NCI-H510A treated with DMSO at 0.1 percent for 48 hours (cell line): ENCODE results near the gene DUSP21.
A peak's percentile ranks its signal among the peaks of the same experiment; 100 is the strongest.
"Not testable (repeated sequence)": the region's sequence is repeated elsewhere in the genome, so short reads cannot be mapped to it uniquely, and the experiment has no call there.

Source experiments
- DNase-seq: peaks from one replicate; lab custom pipeline; 2025; lab: John Stamatoyannopoulos, UW

Gene DUSP21

DNA sequence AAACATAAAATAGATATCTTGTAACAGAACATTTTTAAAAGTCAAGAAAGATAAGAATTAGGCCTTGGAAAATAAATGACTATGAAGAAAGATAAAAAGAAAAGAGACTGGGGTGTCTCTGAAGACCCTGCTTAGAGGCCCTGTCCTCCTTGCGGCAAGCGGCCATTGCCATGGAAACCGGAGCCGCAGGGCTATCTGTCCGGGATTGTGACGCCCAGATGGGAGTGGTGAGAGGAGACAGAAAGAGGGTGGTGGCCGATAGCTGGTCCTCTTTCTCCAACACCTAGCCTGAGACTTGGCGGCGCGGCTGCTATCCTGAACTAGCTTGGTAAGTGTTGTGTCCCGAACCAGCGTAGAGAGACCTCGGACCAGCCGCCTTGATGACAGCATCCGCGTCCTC is at the start of gene DUSP21:
DUSP21 (plus strand) TSS at position 269 of the 400 bp plus-strand sequence; CDS start at position 381, 112 bp downstream.
- no peak for DNase-seq

DNA sequence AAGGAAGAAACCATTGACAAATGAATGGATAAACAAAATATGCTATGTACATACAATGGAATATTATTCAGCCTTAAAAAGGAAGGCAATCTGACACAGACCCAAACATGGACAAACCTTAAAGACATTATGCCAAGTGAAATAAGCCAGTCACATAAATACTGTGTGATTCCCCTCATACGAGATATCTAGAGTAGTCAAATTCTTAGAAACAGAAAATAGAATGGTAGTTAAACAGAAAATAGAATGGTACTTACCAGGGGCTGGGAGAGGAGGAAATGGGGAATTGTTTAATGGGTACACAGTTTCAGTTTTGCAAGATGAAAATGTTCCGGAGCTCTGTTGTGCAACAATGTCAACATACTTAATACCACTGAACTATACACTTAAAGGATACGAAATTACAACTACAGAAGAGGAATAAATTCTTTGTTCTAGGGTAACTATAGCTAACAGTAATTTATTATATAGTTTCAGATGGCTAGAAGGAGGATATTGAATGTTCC is 47.8 kb upstream of the DUSP21 start:
- DNase-seq, result no peak

DNA sequence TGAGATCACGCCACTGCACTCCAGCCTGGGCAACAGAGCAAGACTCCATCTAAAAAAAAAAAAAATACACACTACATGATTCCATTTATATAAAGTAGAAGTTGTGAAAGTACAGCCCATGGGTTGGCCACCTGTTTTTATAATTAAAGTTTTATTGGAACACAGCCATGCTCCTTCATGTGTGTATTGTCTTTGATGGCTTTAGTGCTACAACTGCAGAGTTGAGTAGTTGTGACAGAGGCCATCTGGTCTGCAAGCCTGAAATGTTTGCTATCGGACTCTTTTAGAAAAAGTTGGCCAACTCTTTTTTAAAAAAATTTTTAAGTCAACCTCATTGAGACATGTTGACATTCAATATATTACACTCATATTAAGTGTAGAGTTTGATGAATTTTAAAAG is 41.2 kb upstream of the DUSP21 start:
- DNase-seq, result no peak

DNA sequence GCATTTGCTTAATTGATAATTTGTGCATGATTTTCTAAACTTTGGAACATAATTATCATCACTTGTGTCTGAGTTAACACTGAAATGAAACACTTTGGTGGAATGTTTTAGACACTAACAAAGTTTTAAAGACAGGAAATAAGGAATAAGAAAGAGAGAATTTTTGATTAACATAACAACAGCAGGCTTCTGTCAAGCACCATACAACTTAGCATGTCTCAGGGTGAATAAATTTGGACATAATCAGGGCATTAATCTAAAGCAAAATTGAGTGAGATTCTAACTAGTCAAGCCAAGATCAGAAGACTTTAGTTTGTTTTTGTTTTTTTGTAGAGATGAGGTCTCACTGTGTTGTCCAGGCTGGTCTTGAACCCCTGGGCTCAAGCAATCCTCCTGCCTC is 28.1 kb upstream of the DUSP21 start:
- no peak for DNase-seq

DNA sequence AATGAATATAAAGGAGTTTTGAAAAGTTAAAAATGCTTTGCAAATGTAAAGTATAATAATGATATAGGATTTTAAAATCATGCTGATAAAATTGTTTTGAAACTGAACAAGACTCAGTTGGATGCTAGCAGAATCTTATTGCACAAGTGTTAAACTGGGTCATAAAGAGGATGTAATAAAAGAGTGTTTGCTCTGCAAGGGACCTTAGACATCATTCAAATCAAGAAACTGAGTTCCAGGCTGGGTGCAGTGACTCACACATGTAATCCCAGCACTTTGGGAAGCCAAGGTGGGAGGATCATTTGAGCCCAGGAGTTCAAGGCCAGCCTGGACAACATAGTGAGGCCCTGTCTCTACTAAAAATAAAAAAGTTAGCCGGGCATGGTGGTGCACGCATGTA is 27.5 kb upstream of the DUSP21 start:
- no peak for DNase-seq

DNA sequence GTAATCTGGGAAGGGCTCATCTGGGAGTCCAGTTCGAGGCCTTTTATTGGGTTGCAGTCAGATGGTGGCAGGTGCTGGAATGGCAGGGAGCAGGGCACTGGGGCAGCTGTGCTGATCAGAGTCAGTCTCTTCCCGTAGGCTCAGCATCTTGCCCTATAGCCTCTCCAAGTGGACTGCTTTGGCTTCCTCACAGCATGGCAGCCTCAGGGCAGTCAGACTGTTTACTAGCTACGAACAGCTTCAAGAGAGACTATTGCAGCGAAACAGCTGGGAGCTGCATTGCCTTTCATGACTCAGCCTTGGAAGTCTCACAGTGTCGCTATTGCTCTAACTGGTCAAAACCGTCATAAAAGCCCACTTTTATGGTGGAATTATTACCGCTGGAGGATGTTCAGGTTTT is 26.8 kb upstream of the DUSP21 start:
- DNase-seq, result no peak

DNA sequence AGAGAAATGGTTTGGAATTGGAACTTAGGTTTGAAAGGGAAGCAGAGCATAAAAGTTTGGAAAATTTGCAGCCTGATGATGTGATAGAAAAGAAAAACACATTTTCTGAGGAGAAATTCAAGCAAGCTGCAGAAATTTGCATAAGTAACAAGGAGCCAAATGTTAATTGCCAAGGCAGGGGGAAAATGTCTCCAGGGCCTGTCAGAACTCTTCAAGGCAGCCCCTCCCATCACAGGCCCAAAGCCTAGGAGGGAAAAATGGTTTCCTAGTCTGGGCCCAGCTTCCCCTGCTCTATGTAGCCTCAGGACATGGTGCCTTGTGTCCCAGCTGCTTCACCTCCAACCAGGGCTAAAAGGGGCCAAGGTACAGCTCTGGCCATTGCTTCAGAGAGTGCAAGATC is 21.2 kb upstream of the DUSP21 start:
- DNase-seq, result no peak

DNA sequence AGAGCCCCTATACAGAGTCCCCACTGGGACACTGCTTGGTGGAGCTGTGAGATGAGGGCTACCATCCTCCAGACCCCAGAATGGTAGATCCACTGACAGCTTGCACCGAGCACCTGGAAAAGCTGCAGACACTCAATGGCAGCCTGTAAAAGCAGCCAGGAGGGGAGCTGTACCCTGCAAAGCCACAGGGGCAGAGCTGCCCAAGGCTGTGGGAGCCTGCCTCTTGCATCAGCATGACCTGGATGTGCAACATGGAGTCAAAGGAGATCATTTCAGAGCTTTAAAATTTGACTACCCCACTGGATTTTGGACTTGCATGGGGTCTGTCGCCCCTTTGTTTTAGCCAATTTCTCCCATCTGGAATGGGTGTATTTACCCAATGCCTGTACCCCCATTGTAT is 20.6 kb upstream of the DUSP21 start:
- not testable (repeated sequence) for DNase-seq

DNA sequence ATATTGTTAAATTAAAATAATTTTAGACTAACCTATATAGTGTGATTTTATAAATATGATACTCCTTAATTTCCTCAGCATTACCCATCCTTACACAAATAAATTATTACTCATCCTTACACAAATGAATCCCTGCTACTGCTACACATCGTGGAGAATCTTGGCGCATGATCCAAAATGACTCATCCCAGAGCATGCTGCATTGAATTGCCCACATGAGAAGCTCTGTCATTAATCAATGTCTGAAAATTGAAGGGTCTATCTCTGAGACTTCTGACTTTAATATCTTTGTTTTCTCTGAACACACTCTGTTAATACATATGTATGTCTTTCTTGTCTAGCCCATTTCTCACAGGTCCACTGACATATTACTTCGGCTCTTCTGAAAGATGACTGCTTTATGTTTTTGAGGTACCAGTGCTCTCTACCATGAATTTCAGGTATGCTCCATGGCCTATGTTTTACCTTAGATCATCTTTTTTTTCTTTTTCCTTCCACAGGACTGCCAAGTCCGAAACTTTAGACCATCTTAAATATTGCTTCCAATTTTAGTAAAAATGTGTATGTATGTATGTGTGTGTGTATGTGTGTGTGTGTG is 15.7 kb upstream of the DUSP21 start:
- no peak for DNase-seq

DNA sequence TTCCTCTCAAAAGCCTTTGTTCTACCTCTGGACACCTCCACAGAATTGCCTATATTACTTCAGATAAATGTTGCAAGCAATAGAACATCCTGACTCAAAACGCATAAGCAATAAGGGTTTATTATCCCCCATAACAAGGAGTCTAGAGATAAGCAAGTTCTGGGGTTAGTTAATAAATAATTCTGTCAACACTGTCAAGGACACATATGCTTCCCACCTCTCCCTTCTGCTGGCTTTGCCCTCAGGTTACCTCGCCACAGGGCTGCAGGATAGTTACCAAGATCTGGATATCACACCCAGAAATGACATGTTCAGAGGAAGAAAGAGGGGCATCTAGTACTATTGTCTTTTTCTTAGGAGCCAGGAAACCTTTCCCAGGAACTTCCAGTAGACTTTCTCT is 14.0 kb upstream of the DUSP21 start:
- DNase-seq, result no peak

DNA sequence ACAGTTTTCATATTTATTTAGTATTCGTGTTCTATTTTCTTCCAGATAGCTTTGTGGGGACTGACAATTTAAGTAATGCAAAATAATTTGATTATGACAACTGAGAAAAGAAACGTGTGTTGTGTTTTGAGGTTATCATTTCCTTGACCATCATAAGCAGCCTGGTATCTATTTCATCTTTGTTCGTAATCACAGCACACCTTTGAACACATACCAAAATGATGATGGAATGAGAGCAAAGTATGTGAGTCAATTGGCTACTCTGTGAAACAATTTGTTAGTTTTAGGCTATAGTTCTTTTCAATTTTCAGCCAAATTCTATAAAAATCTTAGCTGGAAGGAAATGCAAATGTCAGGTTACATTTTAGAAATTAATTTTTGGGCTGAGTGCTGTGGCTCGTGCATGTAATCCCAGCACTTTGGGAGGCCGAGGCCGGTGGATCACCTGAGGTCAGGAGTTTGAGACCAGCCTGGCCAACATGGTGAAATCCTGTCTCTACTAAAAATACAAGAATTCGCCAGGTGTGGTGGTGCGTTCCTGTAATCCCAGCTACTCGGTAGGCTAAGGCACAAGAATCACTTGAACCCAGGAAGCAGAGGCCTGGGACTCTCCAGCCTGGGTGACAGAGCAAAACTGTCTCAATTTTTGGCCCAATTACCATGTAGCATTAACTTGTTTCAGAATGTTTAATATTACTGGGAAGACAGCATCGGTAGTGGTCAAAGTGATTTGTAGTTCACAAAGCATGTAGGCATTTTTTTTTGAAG is 1.1 kb upstream of the DUSP21 start:
- no peak for DNase-seq

DNA sequence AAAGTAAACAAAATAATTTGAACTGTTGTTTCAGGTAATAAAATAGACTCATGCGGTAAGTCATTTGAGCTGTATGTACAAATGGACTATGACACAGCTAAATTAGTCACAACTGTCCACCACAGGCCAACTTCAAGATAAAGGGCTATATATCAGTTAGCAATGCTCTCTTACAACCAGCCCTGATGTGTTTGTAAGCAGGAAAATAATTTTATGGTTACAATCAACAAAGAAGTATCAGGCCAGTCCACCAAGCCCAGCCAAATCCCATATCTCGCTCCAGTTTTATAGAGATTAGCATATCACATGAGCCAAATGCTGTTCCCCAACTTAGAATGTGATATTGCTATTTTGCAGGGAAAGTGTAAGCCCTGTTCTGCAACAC is 511 bp upstream of the DUSP21 start:
- DNase-seq, result no peak

DNA sequence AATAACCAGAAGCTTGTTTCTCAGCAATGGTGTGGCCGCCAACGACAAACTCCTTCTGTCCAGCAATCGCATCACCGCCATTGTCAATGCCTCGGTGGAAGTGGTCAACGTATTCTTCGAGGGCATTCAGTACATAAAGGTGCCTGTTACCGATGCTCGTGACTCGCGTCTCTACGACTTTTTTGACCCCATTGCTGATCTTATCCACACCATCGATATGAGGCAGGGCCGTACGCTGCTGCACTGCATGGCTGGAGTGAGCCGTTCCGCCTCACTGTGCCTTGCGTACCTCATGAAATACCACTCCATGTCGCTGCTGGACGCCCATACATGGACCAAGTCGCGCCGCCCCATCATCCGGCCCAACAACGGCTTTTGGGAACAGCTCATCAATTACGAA is 383 bp downstream of the DUSP21 start:
- no peak for DNase-seq

DNA sequence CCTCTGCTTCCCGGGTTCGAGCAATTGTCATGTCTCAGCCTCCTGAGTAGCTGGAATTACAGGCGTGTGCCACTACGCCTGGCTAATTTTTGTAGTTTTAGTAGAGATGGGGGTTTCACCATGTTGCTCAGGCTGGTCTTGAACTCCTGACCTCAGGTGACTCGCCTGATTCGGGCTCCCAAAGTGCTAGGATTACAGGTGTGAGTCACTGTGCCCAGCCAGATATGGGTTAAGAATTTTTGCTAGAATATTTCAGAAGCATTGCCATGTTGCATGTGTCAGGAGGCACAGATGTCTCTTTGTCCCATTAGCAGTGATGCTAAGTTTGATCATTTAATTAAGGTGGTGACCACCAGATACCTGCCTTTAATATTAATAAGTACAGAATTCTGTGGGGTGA is 7.1 kb downstream of the DUSP21 start:
- DNase-seq, result not testable (repeated sequence)

DNA sequence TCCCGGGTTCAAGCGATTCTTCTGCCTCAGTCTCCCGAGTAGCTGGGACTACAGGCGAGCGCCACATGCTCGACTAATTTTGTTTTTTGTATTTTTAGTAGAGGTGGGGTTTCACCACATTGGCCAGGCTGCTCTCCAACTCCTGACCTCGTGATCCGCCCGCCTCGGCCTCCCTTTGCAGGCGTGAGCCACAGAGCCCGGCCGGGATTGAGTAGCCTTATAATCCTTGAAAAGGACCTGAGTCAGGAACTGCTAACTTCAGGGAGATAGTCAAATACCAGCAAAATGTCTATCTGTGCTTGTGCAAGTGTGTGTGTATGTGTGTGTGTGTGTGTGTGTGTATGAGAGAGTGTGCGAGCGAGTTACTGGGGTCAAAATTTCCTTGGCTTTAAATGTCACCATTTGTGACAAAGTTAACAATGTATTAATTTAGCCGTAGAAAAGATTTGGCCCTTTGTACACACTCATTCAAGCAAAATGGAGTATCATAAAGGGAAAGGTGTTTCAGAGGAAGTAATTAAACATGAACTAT is 27.4 kb downstream of the DUSP21 start:
- DNase-seq, result peak; percentile 25

DNA sequence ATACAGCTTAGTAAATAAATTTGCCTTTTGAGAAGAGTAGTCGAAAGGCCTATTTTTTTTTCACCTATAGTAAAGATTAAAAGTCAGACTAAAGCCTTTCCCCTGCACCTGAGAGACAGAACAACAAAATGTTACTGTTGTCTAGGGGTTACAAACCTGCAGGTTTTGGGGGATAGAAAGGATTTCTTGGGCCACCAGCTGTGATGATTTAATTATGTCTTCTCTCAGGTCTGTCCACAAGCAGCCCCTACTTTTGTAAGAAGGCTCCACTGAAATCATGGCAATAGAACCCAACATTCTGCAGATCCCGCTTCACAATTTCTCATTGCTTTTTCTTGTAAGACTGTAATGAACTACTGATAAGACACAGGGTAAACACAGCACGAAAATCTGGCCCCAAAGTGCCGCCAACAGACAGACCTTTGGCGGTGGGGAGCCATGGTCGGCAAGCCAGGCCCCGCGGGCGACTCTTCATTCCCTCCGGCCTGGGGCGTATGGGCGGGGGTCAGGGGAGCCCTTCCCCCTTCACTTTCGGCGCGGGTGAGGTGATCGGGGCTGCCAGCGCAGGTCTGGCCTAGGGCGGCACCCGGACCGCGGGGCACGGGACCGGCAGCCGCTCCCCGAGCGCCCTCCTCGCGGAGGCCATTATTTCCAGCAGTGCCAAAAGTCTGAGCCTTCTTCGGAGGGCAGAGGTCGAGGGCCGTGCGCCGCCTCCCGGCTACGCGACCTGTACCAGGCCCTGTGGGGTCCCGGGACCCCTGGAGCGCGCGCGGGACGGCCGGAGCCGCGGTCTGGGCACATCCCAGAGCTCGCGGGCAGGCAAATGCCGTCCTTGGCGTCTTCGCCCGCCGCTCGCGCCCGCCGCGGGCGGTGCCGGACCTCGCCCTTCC is 28.4 kb downstream of the DUSP21 start:
- peak; percentile 47 for DNase-seq

DNA sequence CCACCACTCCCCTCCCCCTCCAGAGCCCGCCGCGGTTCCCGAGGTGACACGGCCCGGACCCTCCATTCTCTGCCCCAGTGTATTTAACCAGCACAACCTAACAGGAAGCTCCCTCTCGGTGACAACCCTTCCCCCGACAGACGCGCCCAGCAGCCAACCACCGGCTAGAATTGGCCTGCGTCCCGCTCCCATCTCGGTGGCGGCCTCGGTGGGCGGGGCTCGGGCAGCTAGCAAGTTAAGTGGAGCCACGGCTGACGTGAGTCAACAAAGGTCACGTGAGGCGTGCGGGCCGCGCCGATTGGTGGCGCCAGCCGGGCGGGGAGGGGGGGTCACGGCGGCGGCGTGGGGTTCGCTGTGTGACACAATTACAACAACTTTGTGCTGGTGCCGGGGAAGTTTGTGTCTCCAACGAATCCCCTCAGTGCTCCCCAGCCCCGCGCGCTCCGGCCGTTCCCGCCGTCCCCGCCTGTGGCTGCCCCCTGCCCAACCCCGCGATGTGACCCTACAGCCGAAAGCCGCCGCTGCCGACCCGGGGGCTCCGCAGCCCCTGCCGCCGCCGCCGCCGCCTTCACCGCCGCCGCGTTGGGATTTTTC is 29.1 kb downstream of the DUSP21 start, which contains the start of gene KDM6A:
KDM6A (plus strand) TSS at position 368 of the 594 bp plus-strand sequence. CDS start 364 bp downstream, outside the sequence.
- peak; percentile 90 for DNase-seq

DNA sequence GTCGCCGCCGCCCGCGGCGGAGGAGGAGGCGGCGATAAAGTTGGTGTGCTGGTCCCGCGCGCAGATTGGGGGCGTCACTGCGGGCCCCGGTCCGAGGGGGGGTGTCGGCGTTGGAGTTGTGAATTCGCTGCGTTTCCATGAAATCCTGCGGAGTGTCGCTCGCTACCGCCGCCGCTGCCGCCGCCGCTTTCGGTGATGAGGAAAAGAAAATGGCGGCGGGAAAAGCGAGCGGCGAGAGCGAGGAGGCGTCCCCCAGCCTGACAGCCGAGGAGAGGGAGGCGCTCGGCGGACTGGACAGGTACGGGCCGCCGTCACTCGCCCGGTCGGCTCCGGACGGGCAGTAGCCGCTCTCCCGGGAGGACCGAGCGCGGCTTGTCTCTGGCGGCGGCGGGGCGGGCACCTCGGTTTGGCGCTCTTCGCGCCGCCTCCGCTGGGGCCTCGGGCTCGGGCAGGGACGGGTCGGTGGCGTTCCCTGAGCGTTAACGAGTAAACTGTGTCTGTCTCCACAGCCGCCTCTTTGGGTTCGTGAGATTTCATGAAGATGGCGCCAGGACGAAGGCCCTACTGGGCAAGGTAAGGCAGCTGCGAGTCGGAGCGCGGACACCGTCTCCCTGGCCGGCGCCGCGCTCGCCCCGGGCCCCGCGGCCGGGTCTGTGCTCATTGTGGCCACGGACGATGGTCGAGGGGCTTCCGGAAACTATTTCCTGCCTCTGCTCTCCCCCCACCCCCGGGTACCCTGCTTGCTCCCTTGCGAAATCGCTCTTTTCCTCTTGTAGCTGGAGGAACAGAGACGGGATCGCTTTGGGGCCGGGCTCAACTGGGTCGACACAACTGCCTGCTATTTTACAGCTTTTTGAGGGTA is 29.8 kb downstream of the DUSP21 start:
- peak; percentile 3 for DNase-seq

DNA sequence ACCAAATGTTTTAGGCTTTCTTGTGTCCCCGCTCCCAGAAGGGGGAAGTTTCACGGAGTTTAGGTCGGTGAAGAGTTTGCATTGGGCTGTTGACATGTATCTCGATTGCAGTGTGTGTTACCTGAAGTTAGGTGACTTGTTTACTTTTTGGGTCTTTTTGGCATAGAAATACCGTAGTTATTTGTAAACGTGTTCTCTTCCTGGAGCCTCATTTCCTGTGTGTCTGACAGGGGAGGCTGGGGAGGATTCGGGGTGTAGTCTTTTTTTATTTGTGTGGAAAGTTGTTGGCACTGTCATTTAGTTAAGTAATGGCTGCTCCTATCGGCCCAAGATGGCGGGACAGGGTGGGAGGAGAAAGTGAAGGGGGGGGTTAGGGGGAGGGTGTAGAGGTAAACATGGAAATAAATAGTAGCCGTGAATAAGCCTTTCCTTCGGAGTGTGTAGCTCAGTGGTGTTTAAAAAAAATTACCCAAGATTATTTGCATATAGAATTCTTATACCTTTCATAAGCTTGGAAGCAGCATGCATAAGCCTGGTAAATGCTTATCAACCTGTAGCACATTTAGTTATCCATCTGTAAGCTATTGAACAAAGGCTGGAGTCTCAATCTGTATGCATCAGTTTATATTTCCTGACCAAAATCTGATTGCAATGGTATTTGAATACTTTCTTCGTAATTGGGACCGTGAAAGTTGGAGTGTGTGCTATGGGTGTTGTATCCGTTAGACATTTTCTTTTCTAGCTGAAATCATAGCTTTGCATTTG is 30.8 kb downstream of the DUSP21 start:
- DNase-seq, result peak; percentile 9

DNA sequence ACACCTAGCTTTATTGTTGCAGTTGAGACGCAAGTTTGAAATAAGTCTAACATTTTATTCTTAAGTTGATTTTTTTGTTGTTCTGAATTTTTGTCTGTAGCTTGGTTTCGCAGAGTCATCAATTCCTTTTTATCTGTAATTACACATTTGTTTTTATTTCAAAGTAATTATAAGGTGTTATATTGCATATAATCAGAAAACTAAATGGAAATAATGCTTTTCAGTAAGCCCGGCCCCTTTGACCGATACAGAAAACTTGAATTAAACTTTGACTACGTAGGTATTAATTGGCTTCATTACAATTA is 31.3 kb downstream of the DUSP21 start:
- DNase-seq, result no peak
